ENCODE results near the gene GTF3C1.

GRCh38 chr16:27495191-27495590 is 54.5 kb downstream of the GTF3C1 start:
- TF ChIP-seq CTCF (conservative IDR thresholded peaks at IDR 0.05; ENCODE audit: low read depth, low read length) (no peak), EZH2 (IDR thresholded peaks at IDR 0.05; ENCODE audit: low read length, unreplicated experiment) (no peak)
